Esophagus muscularis mucosa (tissue), 4 donors: ENCODE measurements around the gene FLYWCH2. TPM values are rescaled to one million over a fixed set of nuclear protein-coding genes. Genes with fewer than 3 reads are reported as not detected.

Source experiments
- DNase-seq: peaks from one replicate; pipeline ENCODE4 v3.0.0-alpha.2; 2017; ENCODE audit errors: extremely low spot score
- H3K27ac ChIP-seq, 4 donors: fragments of 200-600 bp; sonication (generic); replicated peaks in 1 of 4; 1 replicate in 3 of 4; 2 replicates in 1 of 4; pipeline ENCODE4 v1.5.1; 2016 to 2019; ENCODE audit warnings: mild to moderate bottlenecking in 1 of 4
- H3K27me3 ChIP-seq, 4 donors: fragments of 200-600 bp; sonication (generic); one replicate each; pipeline versions ENCODE4 v1.5.1 to v1.6.0; 2016 to 2019
- H3K36me3 ChIP-seq, 4 donors: fragments of 200-600 bp; sonication (generic); one replicate each; pipeline ENCODE4 v1.5.1; 2016 to 2019
- H3K4me1 ChIP-seq, 4 donors: fragments of 200-600 bp; sonication (generic); one replicate each; pipeline ENCODE4 v1.5.1; 2016 to 2019
- H3K4me3 ChIP-seq, 4 donors: fragments of 200-600 bp; sonication (generic); 1 replicate in 2 of 4; 2 replicates in 2 of 4; pipeline ENCODE4 v1.5.1; 2016 to 2019; ENCODE audit warnings: mild to moderate bottlenecking in 4 of 4, moderate library complexity in 1 of 4
- H3K9me3 ChIP-seq, 4 donors: fragments of 200-600 bp; sonication (generic); 1 replicate in 3 of 4; 2 replicates in 1 of 4; pipeline ENCODE4 v1.5.1; 2016 to 2019
- CTCF ChIP-seq, 3 experiments: fragments of 200-600 bp in 2 of 3; fragments of 450-650 bp in 1 of 3; sonication (generic) in 2 of 3; IDR thresholded peaks; one replicate each; pipeline ENCODE4 v1.5.1; 2017 to 2019; ENCODE audit warnings: antibody characterized with exemption in 3 of 3, mild to moderate bottlenecking in 2 of 3, moderate library complexity in 1 of 3
- EP300 ChIP-seq: sonication (generic); formaldehyde crosslinking; IDR thresholded peaks from one replicate; pipeline ENCODE4 v1.6.1; 2017; ENCODE audit warnings: antibody characterized with exemption
- POLR2A ChIP-seq: fragments of 450-650 bp; IDR thresholded peaks from one replicate; pipeline ENCODE4 v1.6.1; 2017; ENCODE audit warnings: antibody characterized with exemption, moderate library complexity, mild to moderate bottlenecking, low read depth
- POLR2AphosphoS5 ChIP-seq, 2 donors: sonication (generic); formaldehyde crosslinking; IDR thresholded peaks; one replicate each; pipeline ENCODE4 v1.6.1; 2017; ENCODE audit warnings: antibody characterized with exemption in 2 of 2
- WGBS: methylation state at CpG from one replicate; pipeline ENCODE4 v1.1.5; 2018; 5-methylcytosine and 5-hydroxymethylcytosine counted together
- intact Hi-C: fragments of 100-400 bp; cut with DNase I; formaldehyde crosslinking; loops from one replicate; pipeline ENCODE4 v1.15.1; 2023
- total RNA-seq, 4 donors: library from RNA; depleted of rRNA; stranded (reverse); fragments of >200 nt; gene quantifications; one replicate each; pipeline versions ENCODE4 v1.1.0 to v1.2.1, GENCODE V29; 2016

FLYWCH2 gene
- total RNA-seq, 4 donors from 2014 or later = 41.9 to 47.2 (median 43.9) TPM

GRCh38 chr16:2841606-2842339, 41.2 kb upstream of the FLYWCH2 start:
- Histone ChIP-seq H3K27me3 (peaks cover 0 to 63% (median 2%) of the 10 kb centered on the region in 4 donors), H3K27ac (no peak overlapping the region), H3K9me3 (no peaks in the 10 kb centered on the region), H3K4me3 (peak overlapping the region in 3 of 4 donors; percentile 15 to 36 (median 36)), H3K36me3 (no peaks in the 10 kb centered on the region), H3K4me1 (peaks cover 11 to 14% (median 13%) of the 10 kb centered on the region in 4 donors)
- intact Hi-C loops = no loop called here
- DNase-seq = no peak
- WGBS = 92% methylated on average over 8 of the region's 18 CpGs
- no peak for TF ChIP-seq EP300

GRCh38 chr16:2842340-2843000, 40.5 kb upstream of the FLYWCH2 start:
- DNase-seq = no peak
- peak overlapping the region; percentile 15 to 46 (median 36) for H3K4me3 ChIP-seq
- WGBS = 41% methylated on average over 19 of the region's 40 CpGs
- H3K4me1 ChIP-seq = peaks cover 11 to 14% (median 13%) of the 10 kb centered on the region in 4 donors
- peak overlapping the region in 1 of 4 donors; percentile 23 for H3K27ac ChIP-seq
- TF ChIP-seq POLR2AphosphoS5 (IDR thresholded peaks at IDR 0.05) (peak in 1 of 2 donors; percentile 10), POLR2A (no peak), EP300 (no peak), CTCF (IDR thresholded peaks at IDR 0.05) (peak in 2 of 3 experiments; percentile 18 to 32)
- H3K27me3 ChIP-seq = peaks cover 0 to 63% (median 2%) of the 10 kb centered on the region in 4 donors
- H3K9me3 ChIP-seq = no peaks in the 10 kb centered on the region
- intact Hi-C loops = no loop called here
- no peaks in the 10 kb centered on the region for H3K36me3 ChIP-seq

GRCh38 chr16:2843526-2843925, 39.5 kb upstream of the FLYWCH2 start:
- WGBS = 97% methylated on average over 8 of the region's 8 CpGs
- TF ChIP-seq POLR2AphosphoS5 (IDR thresholded peaks at IDR 0.05) (no peak), EP300 (no peak), CTCF (IDR thresholded peaks at IDR 0.05) (no peak)
- DNase-seq = no peak
- intact Hi-C loops = no loop called here
- no peaks in the 10 kb centered on the region for H3K36me3 ChIP-seq
- H3K27me3 ChIP-seq = peaks cover 0 to 61% (median 0%) of the 10 kb centered on the region in 4 donors
- no peak overlapping the region for H3K4me3 ChIP-seq
- no peaks in the 10 kb centered on the region for H3K9me3 ChIP-seq
- peaks cover 11 to 14% (median 13%) of the 10 kb centered on the region in 4 donors for H3K4me1 ChIP-seq
- H3K27ac ChIP-seq = no peak overlapping the region

DNA sequence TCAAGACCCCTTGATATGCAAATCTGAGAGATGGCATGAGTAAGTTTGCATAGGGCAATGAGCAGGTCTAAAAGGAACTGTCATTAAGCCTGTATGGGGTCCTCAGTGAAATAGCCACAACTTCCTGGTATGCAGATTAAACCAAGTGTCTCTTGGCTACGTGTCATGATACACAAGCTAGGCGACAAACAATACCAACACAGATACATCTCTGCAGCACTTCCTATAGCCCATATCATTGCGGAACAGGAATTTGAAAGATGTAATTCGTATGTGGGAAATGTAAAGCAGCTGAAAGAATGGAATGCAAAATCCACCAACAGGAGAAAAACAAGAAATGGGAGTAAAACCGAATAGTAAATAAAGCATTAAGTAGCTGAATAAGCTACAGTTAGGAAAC, 37.9 kb upstream of the FLYWCH2 start:
- H3K4me3 ChIP-seq = no peak overlapping the region
- intact Hi-C loops = no loop called here
- H3K4me1 ChIP-seq = peaks cover 11 to 14% (median 13%) of the 10 kb centered on the region in 4 donors
- peaks cover 0 to 61% (median 0%) of the 10 kb centered on the region in 4 donors for H3K27me3 ChIP-seq
- H3K27ac ChIP-seq = no peak overlapping the region
- H3K36me3 ChIP-seq = no peaks in the 10 kb centered on the region
- no peak for TF ChIP-seq POLR2AphosphoS5 (IDR thresholded peaks at IDR 0.05)
- no peak for TF ChIP-seq CTCF (IDR thresholded peaks at IDR 0.05)
- no peak for TF ChIP-seq POLR2A
- no peak for TF ChIP-seq EP300
- 67% methylated on average over 5 of the region's 5 CpGs for WGBS
- DNase-seq = no peak
- H3K9me3 ChIP-seq = no peaks in the 10 kb centered on the region

DNA sequence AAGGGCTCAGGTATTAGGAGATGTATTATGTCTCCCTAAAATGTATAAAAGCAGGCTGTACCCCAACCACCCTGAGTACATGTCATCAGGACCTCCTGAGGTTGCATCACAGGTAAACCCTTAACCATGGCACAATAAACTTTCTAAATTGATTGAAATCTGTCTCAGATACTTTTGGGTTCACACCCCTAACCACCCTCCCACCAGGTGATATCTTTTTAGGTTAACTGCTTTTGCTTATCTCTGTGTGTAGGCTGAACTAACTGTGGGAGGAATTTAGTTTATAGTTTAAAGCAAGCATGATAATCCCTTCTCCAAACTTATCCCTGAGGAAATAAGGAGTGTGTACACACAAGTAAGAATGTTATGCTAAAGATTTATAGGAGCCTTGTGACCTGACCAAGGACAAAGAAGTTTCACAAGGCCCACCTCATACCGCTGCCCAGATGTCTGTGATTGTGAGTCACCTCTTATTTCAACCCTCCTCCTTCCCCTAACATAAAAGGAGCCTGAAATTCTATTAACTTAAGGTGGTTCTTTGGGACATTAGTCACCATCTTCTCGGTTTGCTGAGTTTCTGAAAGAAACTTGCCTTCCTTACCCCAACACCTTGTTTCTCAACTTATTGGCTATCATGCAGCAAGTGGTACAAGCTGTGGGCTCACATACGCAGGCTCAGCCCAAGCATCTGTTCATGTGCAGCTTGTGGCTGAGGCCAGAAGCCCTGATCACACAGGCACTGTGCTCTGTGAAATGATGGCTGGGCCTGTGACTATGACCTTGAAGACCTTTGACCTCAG, 36.3 kb upstream of the FLYWCH2 start:
- intact Hi-C loops = no loop called here
- WGBS = 66% methylated on average over 3 of the region's 3 CpGs
- H3K36me3 ChIP-seq = no peaks in the 10 kb centered on the region
- no peak overlapping the region for H3K4me3 ChIP-seq
- no peaks in the 10 kb centered on the region for H3K9me3 ChIP-seq
- H3K27ac ChIP-seq = no peak overlapping the region
- peaks cover 0 to 58% (median 1%) of the 10 kb centered on the region in 4 donors for H3K27me3 ChIP-seq
- peaks cover 9 to 11% (median 9%) of the 10 kb centered on the region in 4 donors for H3K4me1 ChIP-seq
- no peak for DNase-seq
- no peak for TF ChIP-seq POLR2AphosphoS5 (IDR thresholded peaks at IDR 0.05)
- no peak for TF ChIP-seq POLR2A
- no peak for TF ChIP-seq CTCF (IDR thresholded peaks at IDR 0.05)
- TF ChIP-seq EP300 = no peak
